A549 (cell line): ENCODE data around the gene CTR9.

ENCODE experiments used
- CEBPB ChIP-seq, 2 experiments: fragments of >200 bp in 1 of 2; sonication (Bioruptor Twin) in 1 of 2; formaldehyde crosslinking in 1 of 2; IDR thresholded peaks; 2 replicates each; pipeline ENCODE4 v1.6.1; 2012 to 2016
- CHD2 ChIP-seq: fragments of 150-350 bp; IDR thresholded peaks from 2 replicates; pipeline ENCODE4 v1.6.1; 2014; ENCODE audit warnings: low read length; ENCODE audit not compliant: partially characterized antibody
- EP300 ChIP-seq, 2 experiments: fragments of >200 bp; sonication (Bioruptor Twin); formaldehyde crosslinking; IDR thresholded peaks; 2 replicates in 1 of 2; 3 replicates in 1 of 2; pipeline ENCODE4 v1.6.1; 2016 to 2017
- ESRRA ChIP-seq: fragments of 150-350 bp; IDR thresholded peaks from 2 replicates; pipeline ENCODE4 v1.6.1; 2014; ENCODE audit warnings: mild to moderate bottlenecking, low read length, borderline replicate concordance
- JUN ChIP-seq, 2 experiments: fragments of >200 bp; sonication (Bioruptor Twin); formaldehyde crosslinking; IDR thresholded peaks; 2 replicates in 1 of 2; 3 replicates in 1 of 2; pipeline ENCODE4 v1.6.1; 2016 to 2017
- MAX ChIP-seq: IDR thresholded peaks from 2 replicates; pipeline ENCODE4 v1.6.1; 2012
- POLR2A ChIP-seq: IDR thresholded peaks from 2 replicates; pipeline ENCODE4 v1.6.1; 2012; ENCODE audit warnings: mild to moderate bottlenecking, low read length
- POLR2AphosphoS2 ChIP-seq: conservative IDR thresholded peaks from 2 replicates; pipeline ENCODE4 v1.6.1; 2012; ENCODE audit warnings: low read length, improper control_type of control experiment, inconsistent platforms
- RAD21 ChIP-seq, 2 experiments: fragments of >200 bp in 1 of 2; sonication (Bioruptor Twin) in 1 of 2; formaldehyde crosslinking in 1 of 2; IDR thresholded peaks in 1 of 2; conservative IDR thresholded peaks in 1 of 2; 2 replicates in 1 of 2; 3 replicates in 1 of 2; pipeline ENCODE4 v1.6.1; 2012 to 2018; ENCODE audit warnings: inconsistent platforms in 1 of 2
- RCOR1 ChIP-seq: fragments of 150-350 bp; IDR thresholded peaks from 2 replicates; pipeline ENCODE4 v1.6.1; 2014; ENCODE audit warnings: antibody characterized with exemption, low read length, low read depth
- SREBF2 ChIP-seq: fragments of 450-650 bp; IDR thresholded peaks from 2 replicates; pipeline ENCODE4 v1.6.1; 2014; ENCODE audit warnings: mild to moderate bottlenecking, moderate library complexity
- TF ChIP-seq, protein P1 (sequence below): fragments of >200 bp; sonication (Bioruptor Twin); formaldehyde crosslinking; IDR thresholded peaks from 3 replicates; pipeline ENCODE4 v1.5.1; 2016

GRCh38 chr11:10749476-10749875 is 1.6 kb upstream of the CTR9 start:
- TF ChIP-seq CEBPB (IDR thresholded peaks at IDR 0.05) (no peak), POLR2A (no peak), EP300 (IDR thresholded peaks at IDR 0.05) (no peak), RCOR1 (no peak), POLR2AphosphoS2 (no peak), SREBF2 (no peak), CHD2 (no peak), ESRRA (no peak), JUN (IDR thresholded peaks at IDR 0.05) (no peak), MAX (no peak), RAD21 (conservative IDR thresholded peaks at IDR 0.05 in 1 of 2, IDR thresholded peaks at IDR 0.05 in 1 of 2) (no peak)
- TF ChIP-seq, protein P1, sequence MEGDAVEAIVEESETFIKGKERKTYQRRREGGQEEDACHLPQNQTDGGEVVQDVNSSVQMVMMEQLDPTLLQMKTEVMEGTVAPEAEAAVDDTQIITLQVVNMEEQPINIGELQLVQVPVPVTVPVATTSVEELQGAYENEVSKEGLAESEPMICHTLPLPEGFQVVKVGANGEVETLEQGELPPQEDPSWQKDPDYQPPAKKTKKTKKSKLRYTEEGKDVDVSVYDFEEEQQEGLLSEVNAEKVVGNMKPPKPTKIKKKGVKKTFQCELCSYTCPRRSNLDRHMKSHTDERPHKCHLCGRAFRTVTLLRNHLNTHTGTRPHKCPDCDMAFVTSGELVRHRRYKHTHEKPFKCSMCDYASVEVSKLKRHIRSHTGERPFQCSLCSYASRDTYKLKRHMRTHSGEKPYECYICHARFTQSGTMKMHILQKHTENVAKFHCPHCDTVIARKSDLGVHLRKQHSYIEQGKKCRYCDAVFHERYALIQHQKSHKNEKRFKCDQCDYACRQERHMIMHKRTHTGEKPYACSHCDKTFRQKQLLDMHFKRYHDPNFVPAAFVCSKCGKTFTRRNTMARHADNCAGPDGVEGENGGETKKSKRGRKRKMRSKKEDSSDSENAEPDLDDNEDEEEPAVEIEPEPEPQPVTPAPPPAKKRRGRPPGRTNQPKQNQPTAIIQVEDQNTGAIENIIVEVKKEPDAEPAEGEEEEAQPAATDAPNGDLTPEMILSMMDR, result no peak
